PC-3 (cell line): Measurements from ENCODE around the gene ERH.

Experiments
- CTCF ChIP-seq: fragments of 300-600 bp; sonication (generic); conservative IDR thresholded peaks from 2 replicates; pipeline ENCODE4 v1.5.1; 2017; ENCODE audit warnings: antibody characterized with exemption, low read depth, mild to moderate bottlenecking, low read length
- EZH2 ChIP-seq: fragments of 300-600 bp; sonication (generic); IDR thresholded peaks from one replicate; pipeline ENCODE4 v1.6.1; 2017; ENCODE audit warnings: antibody characterized with exemption, mild to moderate bottlenecking, low read length; ENCODE audit not compliant: unreplicated experiment

- no peak for TF ChIP-seq CTCF
- TF ChIP-seq EZH2 = no peak
Observed at GRCh38 chr14:69366069-69366468, 32.0 kb downstream of the ERH start.
